Muscle layer of colon (tissue), 2 donors: ENCODE measurements around the gene TP53I11.

Source experiments
- H3K27ac ChIP-seq: one replicate; pipeline ENCODE4 v1.7.0; 2013; ENCODE audit warnings: low read depth, mild to moderate bottlenecking, low read length, moderate library complexity
- H3K27me3 ChIP-seq, 2 donors: one replicate each; pipeline ENCODE4 v1.7.0; 2013; ENCODE audit warnings: low read length in 2 of 2, mild to moderate bottlenecking in 2 of 2; ENCODE audit not compliant: insufficient read depth in 2 of 2, control insufficient read depth in 1 of 2
- H3K36me3 ChIP-seq: one replicate; pipeline ENCODE4 v1.7.0; 2013; ENCODE audit warnings: mild to moderate bottlenecking, low read length; ENCODE audit not compliant: insufficient read depth
- H3K4me1 ChIP-seq: one replicate; pipeline ENCODE4 v1.7.0; 2013; ENCODE audit warnings: mild to moderate bottlenecking, low read length; ENCODE audit not compliant: insufficient read depth
- H3K4me3 ChIP-seq, 2 donors: one replicate each; pipeline ENCODE4 v1.7.0; 2013; ENCODE audit warnings: low read length in 2 of 2, low read depth in 1 of 2, mild to moderate bottlenecking in 1 of 2, moderate library complexity in 1 of 2
- H3K9ac ChIP-seq: one replicate; pipeline ENCODE4 v1.7.0; 2013; ENCODE audit warnings: low read length
- H3K9me3 ChIP-seq: one replicate; pipeline ENCODE4 v1.7.0; 2013; ENCODE audit warnings: mild to moderate bottlenecking, low read length
- donor health status: abdominal sarcoma.
- donor health status: Adenocarcinoma of cecum.

The TP53I11 gene

GRCh38 chr11:44988111-44988510, 37.4 kb upstream of the TP53I11 start:
- H3K36me3 ChIP-seq = no peaks in the 10 kb centered on the region
- no peaks in the 10 kb centered on the region for H3K9me3 ChIP-seq
- H3K9ac ChIP-seq = no peak overlapping the region
- no peaks in the 10 kb centered on the region for H3K27me3 ChIP-seq
- H3K27ac ChIP-seq = no peak overlapping the region
- H3K4me1 ChIP-seq = peaks cover 29% of the 10 kb centered on the region
- no peak overlapping the region for H3K4me3 ChIP-seq

- H3K9ac ChIP-seq = no peak overlapping the region
- no peak overlapping the region for H3K4me3 ChIP-seq
- H3K9me3 ChIP-seq = no peaks in the 10 kb centered on the region
- H3K27me3 ChIP-seq = no peaks in the 10 kb centered on the region
- peaks cover 28% of the 10 kb centered on the region for H3K4me1 ChIP-seq
- no peaks in the 10 kb centered on the region for H3K36me3 ChIP-seq
- H3K27ac ChIP-seq = no peak overlapping the region
Observed at GRCh38 chr11:44987506-44987905, 36.8 kb upstream of the TP53I11 start.

GRCh38 chr11:44986315-44986714, 35.6 kb upstream of the TP53I11 start:
- H3K36me3 ChIP-seq = no peaks in the 10 kb centered on the region
- no peak overlapping the region for H3K4me3 ChIP-seq
- no peaks in the 10 kb centered on the region for H3K27me3 ChIP-seq
- H3K27ac ChIP-seq = no peak overlapping the region
- H3K9ac ChIP-seq = no peak overlapping the region
- no peaks in the 10 kb centered on the region for H3K9me3 ChIP-seq
- H3K4me1 ChIP-seq = peaks cover 20% of the 10 kb centered on the region

GRCh38 chr11:44985721-44986120, 35.0 kb upstream of the TP53I11 start:
- Histone ChIP-seq H3K4me1 (peaks cover 18% of the 10 kb centered on the region), H3K27me3 (no peaks in the 10 kb centered on the region), H3K9ac (no peak overlapping the region), H3K27ac (no peak overlapping the region), H3K4me3 (no peak overlapping the region), H3K9me3 (no peaks in the 10 kb centered on the region), H3K36me3 (no peaks in the 10 kb centered on the region)

GRCh38 chr11:44983786-44984185, 33.1 kb upstream of the TP53I11 start:
- no peaks in the 10 kb centered on the region for H3K36me3 ChIP-seq
- H3K4me3 ChIP-seq = no peak overlapping the region
- H3K9me3 ChIP-seq = no peaks in the 10 kb centered on the region
- no peaks in the 10 kb centered on the region for H3K27me3 ChIP-seq
- no peak overlapping the region for H3K9ac ChIP-seq
- no peaks in the 10 kb centered on the region for H3K4me1 ChIP-seq
- no peak overlapping the region for H3K27ac ChIP-seq

GRCh38 chr11:44982496-44983062, 31.9 kb upstream of the TP53I11 start:
- Histone ChIP-seq H3K4me1 (no peaks in the 10 kb centered on the region), H3K9ac (no peak overlapping the region), H3K4me3 (no peak overlapping the region), H3K9me3 (no peaks in the 10 kb centered on the region), H3K36me3 (no peaks in the 10 kb centered on the region), H3K27ac (no peak overlapping the region), H3K27me3 (no peaks in the 10 kb centered on the region)

- no peak overlapping the region for H3K9ac ChIP-seq
- H3K27ac ChIP-seq = no peak overlapping the region
- H3K36me3 ChIP-seq = no peaks in the 10 kb centered on the region
- no peaks in the 10 kb centered on the region for H3K9me3 ChIP-seq
- H3K4me3 ChIP-seq = no peak overlapping the region
- no peaks in the 10 kb centered on the region for H3K4me1 ChIP-seq
- no peaks in the 10 kb centered on the region for H3K27me3 ChIP-seq
Observed at GRCh38 chr11:44980533-44981427, 30.1 kb upstream of the TP53I11 start.

- H3K4me3 ChIP-seq = no peak overlapping the region
- no peaks in the 10 kb centered on the region for H3K27me3 ChIP-seq
- no peaks in the 10 kb centered on the region for H3K36me3 ChIP-seq
- no peaks in the 10 kb centered on the region for H3K4me1 ChIP-seq
- no peaks in the 10 kb centered on the region for H3K9me3 ChIP-seq
- H3K27ac ChIP-seq = no peak overlapping the region
- H3K9ac ChIP-seq = no peak overlapping the region
Observed at GRCh38 chr11:44979543-44980399, 29.1 kb upstream of the TP53I11 start.

GRCh38 chr11:44978961-44979331, 28.3 kb upstream of the TP53I11 start:
- Histone ChIP-seq H3K27me3 (no peaks in the 10 kb centered on the region), H3K9ac (no peak overlapping the region), H3K27ac (no peak overlapping the region)

GRCh38 chr11:44978274-44978960, 27.7 kb upstream of the TP53I11 start:
- H3K9me3 ChIP-seq = no peaks in the 10 kb centered on the region
- H3K27me3 ChIP-seq = no peaks in the 10 kb centered on the region
- H3K4me1 ChIP-seq = no peaks in the 10 kb centered on the region
- no peak overlapping the region for H3K4me3 ChIP-seq
- no peak overlapping the region for H3K27ac ChIP-seq
- no peaks in the 10 kb centered on the region for H3K36me3 ChIP-seq
- H3K9ac ChIP-seq = no peak overlapping the region

More at GRCh38 chr11:44978961-44979331, 28.3 kb upstream of the TP53I11 start:
- Histone ChIP-seq H3K4me3 (no peak overlapping the region), H3K4me1 (no peaks in the 10 kb centered on the region), H3K36me3 (no peaks in the 10 kb centered on the region), H3K9me3 (no peaks in the 10 kb centered on the region)

- Histone ChIP-seq H3K27ac (no peak overlapping the region), H3K36me3 (no peaks in the 10 kb centered on the region), H3K9me3 (no peaks in the 10 kb centered on the region), H3K27me3 (no peaks in the 10 kb centered on the region), H3K4me3 (no peak overlapping the region), H3K4me1 (no peaks in the 10 kb centered on the region), H3K9ac (no peak overlapping the region)
Observed at GRCh38 chr11:44977493-44977984, 26.9 kb upstream of the TP53I11 start.
